SH-SY5Y (cell line): ENCODE data around the gene GMFB.

ENCODE experiments used
- GATA2 ChIP-seq: IDR thresholded peaks from 2 replicates; pipeline ENCODE4 v1.6.1; 2011; ENCODE audit warnings: mild to moderate bottlenecking, low read depth, low read length
- GATA3 ChIP-seq: IDR thresholded peaks from 2 replicates; pipeline ENCODE4 v1.6.1; 2011; ENCODE audit warnings: low read depth, mild to moderate bottlenecking, low read length, moderate library complexity

GMFB gene

DNA sequence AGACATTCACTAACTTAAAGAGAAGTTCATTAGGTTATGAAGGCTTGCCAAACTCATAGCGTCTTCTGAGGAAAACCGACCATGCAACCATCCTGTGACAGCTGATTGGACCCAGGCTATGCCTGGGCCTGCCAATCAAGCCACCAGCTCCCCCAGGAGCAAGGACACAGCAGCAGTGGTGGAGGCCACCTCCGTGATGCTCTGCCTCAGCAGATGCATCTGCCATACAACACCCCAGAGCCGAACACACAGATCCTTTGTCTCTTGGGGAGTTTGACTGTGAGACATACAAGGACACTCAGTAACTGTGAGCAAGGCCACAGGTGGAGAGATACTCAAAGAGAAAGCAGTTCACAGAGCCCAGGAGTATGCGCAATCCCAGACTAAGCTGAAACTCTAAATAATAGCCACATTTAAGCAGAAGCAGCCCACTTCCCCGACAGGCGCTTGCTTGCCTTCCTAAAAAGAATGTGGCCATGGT lies 37.6 kb downstream of the GMFB start:
- TF ChIP-seq GATA3 (no peak), GATA2 (no peak)

DNA sequence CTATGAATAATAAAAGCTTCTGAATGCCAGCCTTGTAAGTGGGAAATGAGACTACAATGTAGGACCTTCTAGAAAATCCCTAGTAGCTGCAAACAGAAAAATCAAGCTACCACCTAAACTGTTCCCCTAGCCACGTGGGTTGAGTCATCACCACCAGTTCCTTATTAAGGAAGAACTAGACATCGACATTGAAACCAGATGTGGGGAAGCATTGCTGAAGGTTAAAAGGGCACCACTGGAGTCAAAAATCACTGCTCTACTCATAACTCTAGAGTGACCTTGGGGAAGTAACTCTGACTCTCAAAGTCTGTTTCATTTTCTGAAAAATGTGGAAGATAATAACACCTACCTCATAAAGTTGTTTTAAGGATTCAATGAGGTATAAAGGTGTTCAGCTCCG lies 38.2 kb downstream of the GMFB start:
- TF ChIP-seq GATA3 (no peak), GATA2 (no peak)

- TF ChIP-seq GATA2 (no peak), GATA3 (no peak)
Measured at GRCh38 chr14:54447231-54447692, 41.5 kb downstream of the GMFB start.

- TF ChIP-seq GATA2 (no peak), GATA3 (no peak)
Measured at GRCh38 chr14:54446161-54446693, 42.6 kb downstream of the GMFB start.

DNA sequence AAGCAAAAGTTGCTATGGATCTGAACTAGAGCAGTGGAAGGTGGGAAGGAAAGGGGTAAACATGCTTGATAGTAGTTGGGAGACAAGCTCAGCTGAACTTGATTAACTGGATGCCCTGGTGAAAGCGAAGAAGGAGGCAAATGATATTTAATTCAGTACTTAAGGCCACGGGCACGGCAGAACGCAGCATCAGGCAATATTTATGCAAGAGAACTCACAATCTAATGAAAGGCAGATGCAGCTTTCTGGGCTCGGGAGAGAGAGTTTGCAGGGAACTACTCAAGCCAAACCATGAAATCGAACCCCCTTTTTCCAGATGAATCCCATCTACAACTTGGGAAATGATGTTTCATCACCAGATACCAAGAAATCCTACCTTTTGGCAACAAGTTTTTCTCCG lies 44.1 kb downstream of the GMFB start:
- TF ChIP-seq GATA2 (no peak), GATA3 (no peak)

DNA sequence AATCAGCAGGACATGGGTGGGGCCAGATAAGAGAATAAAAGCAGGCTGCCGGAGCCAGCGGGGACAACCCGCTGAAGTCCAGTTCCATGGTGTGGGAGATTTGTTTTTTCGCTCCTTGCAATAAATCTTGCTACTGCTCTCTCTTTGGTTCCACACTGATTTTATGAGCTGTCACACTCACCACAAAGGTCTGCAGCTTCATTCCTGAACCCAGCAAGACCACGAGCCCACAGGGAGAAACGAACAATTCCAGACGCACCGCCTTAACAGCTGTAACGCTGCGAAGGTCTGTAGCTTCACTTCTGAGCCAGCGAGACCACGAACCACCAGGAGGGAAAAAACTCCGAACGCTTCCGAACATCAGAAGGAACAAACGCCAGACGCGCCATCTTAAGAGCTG lies 44.8 kb downstream of the GMFB start:
- TF ChIP-seq GATA3: no peak

- TF ChIP-seq GATA2 (0 out of 2 replicates have a peak, but pooled peaks have one; percentile 7), GATA3 (no peak)
Measured at GRCh38 chr14:54440873-54441868, 47.6 kb downstream of the GMFB start, which contains the start of gene CNIH1. TSS of gene CNIH1 (minus strand) at chr14:54441374. CDS start at chr14:54441327, 47 bp downstream.

GRCh38 chr14:54440476-54440872 lies 48.3 kb downstream of the GMFB start:
- TF ChIP-seq GATA2 (no peak), GATA3 (no peak)

DNA sequence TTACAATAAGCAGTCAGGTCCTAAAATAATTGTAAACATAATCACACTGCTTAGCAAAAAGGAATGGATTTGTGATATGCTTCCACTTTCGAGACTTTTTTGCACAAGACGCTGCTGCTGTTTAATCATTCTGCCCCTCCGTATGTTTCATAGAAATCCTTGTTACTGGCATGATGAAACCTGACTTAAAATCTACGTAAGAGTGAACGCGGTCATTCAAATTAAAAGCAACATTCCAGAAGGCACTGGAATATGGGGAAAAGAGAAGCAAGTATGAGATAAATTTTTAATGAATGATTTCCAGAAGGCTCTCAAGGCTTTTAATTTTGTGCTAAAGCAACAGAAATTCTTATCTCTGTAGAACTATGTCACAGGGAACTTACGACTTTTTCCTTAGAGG lies 48.7 kb downstream of the GMFB start:
- no peak for TF ChIP-seq GATA2
- no peak for TF ChIP-seq GATA3

- TF ChIP-seq GATA3: no peak
Measured at GRCh38 chr14:54438703-54439102, 50.1 kb downstream of the GMFB start.

DNA sequence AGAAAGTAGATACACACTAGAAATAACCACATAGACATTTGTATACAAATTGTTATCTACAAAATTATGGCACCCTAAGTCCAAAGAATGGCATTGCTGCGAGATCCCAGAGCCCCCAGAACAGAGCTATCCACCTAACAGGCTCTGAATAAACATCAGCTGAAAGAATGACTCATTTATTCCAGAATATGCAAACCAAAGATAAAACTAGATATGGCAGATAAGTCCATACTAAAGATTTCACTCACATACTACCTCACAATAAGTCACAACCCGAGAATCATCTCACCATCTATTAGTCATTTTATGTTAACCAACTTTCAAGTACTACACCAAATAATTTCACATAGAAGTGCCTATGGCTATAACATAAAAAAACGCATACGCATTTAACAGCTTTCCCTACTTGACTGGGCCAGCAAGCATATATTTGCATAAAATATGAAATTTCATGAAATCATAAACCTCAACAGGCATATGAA lies 53.2 kb downstream of the GMFB start:
- no peak for TF ChIP-seq GATA2
- TF ChIP-seq GATA3: no peak

DNA sequence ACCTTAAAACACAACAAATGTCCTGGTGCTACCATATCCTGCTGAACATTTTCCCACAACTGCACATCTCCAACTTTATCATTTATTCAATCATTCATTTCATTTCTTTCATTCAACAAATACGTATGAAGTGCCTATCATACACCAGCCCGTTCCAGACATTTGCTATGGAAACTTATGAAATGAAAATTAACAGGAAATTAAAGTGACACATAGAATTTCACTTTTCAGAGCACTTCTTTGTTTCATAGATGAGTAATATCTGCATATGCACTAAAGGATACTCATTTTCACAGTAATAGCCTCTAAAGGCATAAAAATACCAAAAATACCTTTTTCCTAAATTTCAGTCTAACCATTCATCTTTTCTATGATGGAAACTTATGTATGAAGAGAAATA lies 60.3 kb downstream of the GMFB start:
- TF ChIP-seq GATA3: no peak
- TF ChIP-seq GATA2: no peak

- TF ChIP-seq GATA3 (no peak), GATA2 (no peak)
Measured at GRCh38 chr14:54427871-54428270, 60.9 kb downstream of the GMFB start.

- TF ChIP-seq GATA2 (no peak), GATA3 (no peak)
Measured at GRCh38 chr14:54425537-54426274, 63.1 kb downstream of the GMFB start.

DNA sequence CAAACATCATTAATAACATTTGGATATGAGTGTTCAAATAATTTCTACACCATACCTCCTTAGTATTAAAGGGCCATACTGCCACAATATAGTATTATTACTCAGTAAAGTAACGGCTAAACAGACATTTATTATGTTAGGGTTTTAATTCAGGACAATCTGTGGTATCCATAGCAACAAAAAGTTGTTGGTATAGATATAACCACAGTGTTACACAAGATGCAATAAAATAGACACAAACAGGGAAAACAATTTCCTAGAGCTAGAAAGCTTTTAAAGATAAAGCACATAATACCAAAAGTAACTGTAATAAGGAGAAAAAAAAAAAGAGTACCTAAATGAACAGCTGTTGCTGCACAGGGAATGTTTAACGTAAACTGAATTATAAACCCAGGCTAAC lies 63.7 kb downstream of the GMFB start:
- no peak for TF ChIP-seq GATA3
- TF ChIP-seq GATA2: no peak
